ENCODE measurements around the gene SPEG.

Gene SPEG

GRCh38 chr2:219509780-219510511, 75.3 kb downstream of the SPEG start:
- H3K4me1 ChIP-seq (ENCODE audit: control insufficient read depth, low read depth, low read length), result peaks cover 49% of the 10 kb centered on the region
- peaks cover 39% of the 10 kb centered on the region for H3K27me3 ChIP-seq (ENCODE audit: control insufficient read depth, insufficient read depth, low read length)
- no peak overlapping the region for H3K9ac ChIP-seq (ENCODE audit: low read length)
- no peaks in the 10 kb centered on the region for H3K9me3 ChIP-seq (ENCODE audit: control insufficient read depth, low read depth, low read length)
- peak overlapping the region; percentile 58 for H3K4me3 ChIP-seq (ENCODE audit: low read length)
- H3K27ac ChIP-seq (ENCODE audit: low read length), result no peak overlapping the region
- H3K36me3 ChIP-seq (ENCODE audit: control insufficient read depth, low read depth, low read length), result no peaks in the 10 kb centered on the region

GRCh38 chr2:219510512-219511135, 76.0 kb downstream of the SPEG start:
- Histone ChIP-seq H3K27ac (ENCODE audit: low read length) (no peak overlapping the region), H3K4me1 (ENCODE audit: control insufficient read depth, low read depth, low read length) (peaks cover 49% of the 10 kb centered on the region), H3K4me3 (ENCODE audit: low read length) (peak overlapping the region; percentile 58)

GRCh38 chr2:219511547-219512325, 77.1 kb downstream of the SPEG start:
- Histone ChIP-seq H3K4me1 (ENCODE audit: control insufficient read depth, low read depth, low read length) (peaks cover 43% of the 10 kb centered on the region), H3K27ac (ENCODE audit: low read length) (no peak overlapping the region), H3K9me3 (ENCODE audit: control insufficient read depth, low read depth, low read length) (no peaks in the 10 kb centered on the region), H3K9ac (ENCODE audit: low read length) (no peak overlapping the region), H3K4me3 (ENCODE audit: low read length) (no peak overlapping the region), H3K36me3 (ENCODE audit: control insufficient read depth, low read depth, low read length) (no peaks in the 10 kb centered on the region), H3K27me3 (ENCODE audit: control insufficient read depth, insufficient read depth, low read length) (peaks cover 51% of the 10 kb centered on the region)

More at GRCh38 chr2:219510512-219511135, 76.0 kb downstream of the SPEG start:
- Histone ChIP-seq H3K9ac (ENCODE audit: low read length) (no peak overlapping the region), H3K36me3 (ENCODE audit: control insufficient read depth, low read depth, low read length) (no peaks in the 10 kb centered on the region), H3K27me3 (ENCODE audit: control insufficient read depth, insufficient read depth, low read length) (peaks cover 46% of the 10 kb centered on the region), H3K9me3 (ENCODE audit: control insufficient read depth, low read depth, low read length) (no peaks in the 10 kb centered on the region)

- no peak overlapping the region for H3K4me3 ChIP-seq (ENCODE audit: low read length)
- H3K27ac ChIP-seq (ENCODE audit: low read length), result no peak overlapping the region
- peaks cover 51% of the 10 kb centered on the region for H3K27me3 ChIP-seq (ENCODE audit: control insufficient read depth, insufficient read depth, low read length)
- no peaks in the 10 kb centered on the region for H3K36me3 ChIP-seq (ENCODE audit: control insufficient read depth, low read depth, low read length)
- H3K4me1 ChIP-seq (ENCODE audit: control insufficient read depth, low read depth, low read length), result peaks cover 33% of the 10 kb centered on the region
- H3K9me3 ChIP-seq (ENCODE audit: control insufficient read depth, low read depth, low read length), result no peaks in the 10 kb centered on the region
- no peak overlapping the region for H3K9ac ChIP-seq (ENCODE audit: low read length)
These were observed 78.0 kb downstream of the SPEG start for GRCh38 chr2:219512524-219513216.

- Histone ChIP-seq H3K4me3 (ENCODE audit: low read length) (no peak overlapping the region), H3K9ac (ENCODE audit: low read length) (no peak overlapping the region), H3K27me3 (ENCODE audit: control insufficient read depth, insufficient read depth, low read length) (peaks cover 57% of the 10 kb centered on the region), H3K4me1 (ENCODE audit: control insufficient read depth, low read depth, low read length) (peaks cover 25% of the 10 kb centered on the region), H3K9me3 (ENCODE audit: control insufficient read depth, low read depth, low read length) (no peaks in the 10 kb centered on the region), H3K36me3 (ENCODE audit: control insufficient read depth, low read depth, low read length) (no peaks in the 10 kb centered on the region), H3K27ac (ENCODE audit: low read length) (no peak overlapping the region)
These were observed 79.1 kb downstream of the SPEG start for GRCh38 chr2:219513787-219514186.

GRCh38 chr2:219514196-219514761, 79.6 kb downstream of the SPEG start, which contains the start of gene ASIC4:
TSS of gene ASIC4 (plus strand) at chr2:219514482. CDS start at chr2:219514725, 243 bp downstream.
- H3K36me3 ChIP-seq (ENCODE audit: control insufficient read depth, low read depth, low read length), result no peaks in the 10 kb centered on the region
- peaks cover 22% of the 10 kb centered on the region for H3K4me1 ChIP-seq (ENCODE audit: control insufficient read depth, low read depth, low read length)
- H3K27ac ChIP-seq (ENCODE audit: low read length), result no peak within 1 kb of the TSS
- H3K4me3 ChIP-seq (ENCODE audit: low read length), result no peak within 1 kb of the TSS
- H3K9me3 ChIP-seq (ENCODE audit: control insufficient read depth, low read depth, low read length), result no peaks in the 10 kb centered on the region
- H3K27me3 ChIP-seq (ENCODE audit: control insufficient read depth, insufficient read depth, low read length), result peaks cover 55% of the 10 kb centered on the region
- no peak within 1 kb of the TSS for H3K9ac ChIP-seq (ENCODE audit: low read length)

- H3K36me3 ChIP-seq (ENCODE audit: control insufficient read depth, low read depth, low read length), result no peaks in the 10 kb centered on the region
- H3K9me3 ChIP-seq (ENCODE audit: control insufficient read depth, low read depth, low read length), result no peaks in the 10 kb centered on the region
- no peak overlapping the region for H3K9ac ChIP-seq (ENCODE audit: low read length)
- no peak overlapping the region for H3K27ac ChIP-seq (ENCODE audit: low read length)
- no peak overlapping the region for H3K4me3 ChIP-seq (ENCODE audit: low read length)
- peaks cover 51% of the 10 kb centered on the region for H3K27me3 ChIP-seq (ENCODE audit: control insufficient read depth, insufficient read depth, low read length)
- H3K4me1 ChIP-seq (ENCODE audit: control insufficient read depth, low read depth, low read length), result peaks cover 18% of the 10 kb centered on the region
These were observed 80.2 kb downstream of the SPEG start for GRCh38 chr2:219514836-219515235.

- Histone ChIP-seq H3K4me3 (ENCODE audit: low read length) (no peak overlapping the region), H3K9ac (ENCODE audit: low read length) (no peak overlapping the region), H3K9me3 (ENCODE audit: control insufficient read depth, low read depth, low read length) (no peaks in the 10 kb centered on the region), H3K27me3 (ENCODE audit: control insufficient read depth, insufficient read depth, low read length) (peaks cover 51% of the 10 kb centered on the region), H3K27ac (ENCODE audit: low read length) (no peak overlapping the region), H3K36me3 (ENCODE audit: control insufficient read depth, low read depth, low read length) (no peaks in the 10 kb centered on the region), H3K4me1 (ENCODE audit: control insufficient read depth, low read depth, low read length) (peaks cover 18% of the 10 kb centered on the region)
These were observed 81.4 kb downstream of the SPEG start for GRCh38 chr2:219515874-219516629.

- H3K36me3 ChIP-seq (ENCODE audit: control insufficient read depth, low read depth, low read length), result no peaks in the 10 kb centered on the region
- H3K9me3 ChIP-seq (ENCODE audit: control insufficient read depth, low read depth, low read length), result no peaks in the 10 kb centered on the region
- H3K4me1 ChIP-seq (ENCODE audit: control insufficient read depth, low read depth, low read length), result peaks cover 26% of the 10 kb centered on the region
- H3K27ac ChIP-seq (ENCODE audit: low read length), result no peak overlapping the region
- no peak overlapping the region for H3K9ac ChIP-seq (ENCODE audit: low read length)
- no peak overlapping the region for H3K4me3 ChIP-seq (ENCODE audit: low read length)
- H3K27me3 ChIP-seq (ENCODE audit: control insufficient read depth, insufficient read depth, low read length), result peaks cover 48% of the 10 kb centered on the region
These were observed 82.2 kb downstream of the SPEG start for GRCh38 chr2:219516888-219517287.

GRCh38 chr2:219517954-219518778, 83.5 kb downstream of the SPEG start:
- H3K4me1 ChIP-seq (ENCODE audit: control insufficient read depth, low read depth, low read length), result peaks cover 23% of the 10 kb centered on the region
- no peak overlapping the region for H3K27ac ChIP-seq (ENCODE audit: low read length)
- H3K36me3 ChIP-seq (ENCODE audit: control insufficient read depth, low read depth, low read length), result no peaks in the 10 kb centered on the region
- H3K9ac ChIP-seq (ENCODE audit: low read length), result no peak overlapping the region
- H3K27me3 ChIP-seq (ENCODE audit: control insufficient read depth, insufficient read depth, low read length), result peaks cover 35% of the 10 kb centered on the region
- H3K4me3 ChIP-seq (ENCODE audit: low read length), result no peak overlapping the region
- no peaks in the 10 kb centered on the region for H3K9me3 ChIP-seq (ENCODE audit: control insufficient read depth, low read depth, low read length)

All from iPS-18a (cell line).